ENCODE measurements around the gene TTC31.

TTC31 gene

DNA sequence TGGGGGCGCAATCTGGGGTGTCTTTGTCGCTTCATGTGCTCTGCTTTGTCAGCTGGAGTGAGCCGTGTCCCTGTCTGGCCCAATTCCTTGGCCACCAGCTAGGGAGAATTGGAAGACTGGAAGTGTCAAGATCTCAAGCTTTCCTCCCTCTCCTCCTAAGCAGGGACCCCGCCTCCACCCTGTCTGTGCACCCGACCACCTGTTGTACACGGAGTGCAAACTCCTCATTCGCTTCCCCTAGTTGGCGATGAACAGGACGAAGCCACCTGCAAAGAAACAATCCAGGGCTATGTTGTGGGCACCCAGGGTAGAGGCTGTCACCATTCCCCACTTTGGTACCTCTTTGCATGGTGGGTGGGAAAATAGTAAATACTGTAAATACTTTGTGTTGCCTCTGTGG is 44.9 kb downstream of the TTC31 start:
- DNase-seq: no peak

GRCh38 chr2:74528600-74529356 is 45.9 kb downstream of the TTC31 start:
- no peak for DNase-seq

GRCh38 chr2:74529357-74530238 is 46.7 kb downstream of the TTC31 start, which contains the start of the genes AUP1 and HTRA2:
Gene AUP1 (minus strand): TSS chr2:74529706. CDS start chr2:74529629, 77 bp downstream.
Gene HTRA2 (plus strand): TSS chr2:74529933. CDS start chr2:74530007, 74 bp downstream.
- peak; percentile 72 for DNase-seq

- DNase-seq: peak; percentile 32
These were observed 47.6 kb downstream of the TTC31 start for GRCh38 chr2:74530239-74531187.

DNA sequence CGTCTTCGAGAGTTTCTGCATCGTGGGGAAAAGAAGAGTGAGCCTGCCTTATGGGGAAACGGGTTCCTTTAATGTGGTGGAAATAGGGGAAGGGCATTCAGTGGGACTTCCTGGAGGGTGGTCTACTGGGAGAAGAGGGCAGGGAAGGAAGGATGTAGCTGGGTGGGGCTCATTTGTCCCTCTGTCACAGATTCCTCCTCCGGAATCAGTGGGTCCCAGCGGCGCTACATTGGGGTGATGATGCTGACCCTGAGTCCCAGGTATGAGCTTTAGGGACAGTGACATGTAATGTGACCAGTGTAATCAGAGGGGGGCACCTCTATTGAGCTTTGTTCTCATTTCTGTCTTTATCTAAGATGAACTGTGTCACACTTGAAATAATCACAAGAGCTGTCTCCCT is 48.8 kb downstream of the TTC31 start:
- no peak for DNase-seq

DNA sequence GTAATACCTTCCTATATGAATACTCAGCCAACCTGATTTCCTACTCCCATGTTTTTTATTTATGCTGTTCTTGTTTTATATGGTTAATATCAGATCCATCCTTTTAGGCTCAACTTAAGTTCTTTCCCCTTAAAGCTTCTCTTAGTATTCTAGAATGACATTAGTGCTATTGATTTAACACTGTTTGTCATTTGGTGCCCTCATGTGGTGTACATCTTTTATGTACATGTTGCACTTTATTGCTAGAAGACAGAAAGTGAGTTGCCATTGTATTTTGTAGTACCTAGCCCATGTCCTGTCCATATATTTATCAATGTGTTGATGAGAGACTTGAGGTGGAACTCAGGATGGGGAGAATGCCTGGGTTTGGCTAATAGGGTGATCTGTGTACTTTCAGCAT is 49.3 kb downstream of the TTC31 start:
- DNase-seq: no peak

DNA sequence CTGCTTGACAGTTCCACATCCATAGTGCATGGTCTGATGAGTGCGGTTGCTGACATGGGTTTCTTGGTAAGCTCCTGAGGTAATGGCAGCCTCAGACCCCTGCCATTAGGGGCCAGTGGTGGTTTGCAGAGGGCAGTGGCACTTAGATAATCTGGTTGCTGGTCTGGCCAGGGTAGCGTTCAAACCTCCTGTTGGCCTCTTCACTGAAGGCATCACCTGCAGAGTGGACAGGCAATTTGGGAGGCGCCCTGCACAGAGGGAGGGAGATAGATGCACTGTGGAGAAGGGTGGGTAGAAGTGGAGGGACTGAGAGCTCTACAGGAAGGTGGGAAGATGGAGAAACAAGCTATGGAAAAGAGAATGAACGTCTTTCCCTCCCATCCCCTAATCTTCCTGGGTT is 50.6 kb downstream of the TTC31 start:
- no peak for DNase-seq

- DNase-seq: no peak
These were observed 51.5 kb downstream of the TTC31 start for GRCh38 chr2:74534411-74534810.

DNA sequence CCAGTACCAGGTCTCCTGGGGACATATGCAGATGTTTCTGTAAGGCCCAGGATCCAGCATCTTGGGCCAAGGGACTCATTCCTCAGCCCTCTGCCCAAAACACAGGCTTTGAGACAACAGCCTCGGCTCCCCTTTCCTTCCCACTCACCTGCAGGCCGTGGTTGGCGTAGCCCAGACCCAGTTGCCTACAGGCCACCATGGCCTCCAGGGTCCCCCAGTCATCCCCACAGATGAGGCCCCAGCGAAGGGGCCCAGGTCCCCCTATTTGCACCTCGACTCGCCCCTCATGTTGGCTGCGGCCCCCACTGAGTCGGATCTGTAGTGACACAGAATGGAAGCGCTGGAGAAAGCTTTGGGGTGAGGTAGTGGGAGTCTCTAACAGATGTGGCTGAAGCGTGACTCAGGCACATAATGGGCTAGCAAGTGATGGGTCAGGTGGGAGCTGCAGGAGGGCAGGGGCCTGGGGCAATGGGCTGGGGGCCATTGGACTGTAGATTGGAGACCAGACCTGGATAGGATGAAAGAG is 52.6 kb downstream of the TTC31 start:
- DNase-seq: no peak

- DNase-seq: no peak
These were observed 53.5 kb downstream of the TTC31 start for GRCh38 chr2:74536166-74536950.

DNA sequence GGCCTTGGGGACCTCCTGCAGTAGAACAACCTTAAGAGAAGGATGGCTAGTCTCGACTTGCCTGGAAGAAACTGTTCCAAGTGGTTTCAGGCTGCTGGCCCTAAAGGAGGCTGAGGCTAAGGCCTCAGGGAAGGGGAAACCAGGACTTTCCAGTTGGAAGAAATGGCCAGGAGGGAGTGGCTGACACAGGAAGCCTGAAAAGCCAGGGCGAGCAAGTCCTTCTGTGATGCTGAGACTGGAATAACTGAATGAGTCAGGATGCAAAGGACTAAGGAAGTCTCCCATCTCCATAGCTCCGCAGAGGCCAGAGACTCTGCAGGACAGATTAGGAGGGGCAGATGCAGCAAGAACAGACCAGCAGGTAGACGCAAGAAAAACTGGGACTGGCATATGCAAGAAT is 54.3 kb downstream of the TTC31 start:
- DNase-seq: no peak

GRCh38 chr2:74538881-74539339 is 56.0 kb downstream of the TTC31 start:
- no peak for DNase-seq

DNA sequence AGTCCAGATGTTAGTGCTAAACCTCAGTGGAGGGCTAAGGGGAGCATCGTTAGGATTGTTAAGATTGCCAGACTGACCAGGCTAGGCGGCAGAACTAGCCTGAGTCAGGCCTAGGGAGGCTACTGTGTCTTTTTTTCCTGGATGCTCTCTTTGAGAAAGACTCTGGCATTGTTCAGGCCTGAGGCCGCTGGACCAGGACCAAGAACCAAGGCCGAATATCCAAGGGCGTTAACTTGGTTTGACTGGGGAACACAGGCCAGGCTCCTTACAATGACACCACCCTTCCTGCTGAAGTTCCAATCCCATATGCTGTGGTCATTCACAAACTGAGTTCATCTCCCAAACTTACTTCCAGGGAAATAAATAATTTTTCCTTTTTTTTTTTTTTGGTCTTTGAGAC is 57.4 kb downstream of the TTC31 start:
- DNase-seq: no peak

DNA sequence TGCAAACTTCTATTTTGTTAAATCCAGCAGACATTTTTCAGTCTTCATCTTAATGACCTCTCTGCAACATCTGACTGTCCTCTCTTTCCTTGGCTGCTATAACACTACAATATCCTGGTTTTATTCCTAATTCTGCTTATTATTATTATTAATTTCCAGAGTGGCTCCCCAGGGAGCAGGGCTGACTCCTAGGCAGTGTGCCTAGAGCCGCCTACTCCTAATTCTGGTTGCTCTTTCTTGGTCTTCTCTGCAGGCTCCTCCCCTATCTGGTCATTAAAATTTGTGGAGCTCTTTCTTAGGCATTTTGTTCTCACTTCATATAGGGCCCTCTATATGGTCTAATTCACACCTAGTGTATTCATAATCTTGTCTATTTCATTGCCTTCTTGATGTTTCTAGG is 60.1 kb downstream of the TTC31 start:
- no peak for DNase-seq
